HepG2 (cell line): ENCODE measurements around the gene MEIOC.

ENCODE experiments used
- MAFG ChIP-seq: sonication (generic); formaldehyde crosslinking; IDR thresholded peaks from 2 replicates; pipeline ENCODE4 v1.5.1; 2020; ENCODE audit warnings: mild to moderate bottlenecking, missing genetic modification reagents
- TBX3 ChIP-seq: fragments of 450-650 bp; IDR thresholded peaks from 2 replicates; pipeline ENCODE4 v1.6.1; 2017; ENCODE audit warnings: antibody characterized with exemption, mild to moderate bottlenecking, inconsistent platforms, borderline replicate concordance
- ZFP90 ChIP-seq: sonication (generic); formaldehyde crosslinking; IDR thresholded peaks from 2 replicates; pipeline ENCODE4 v1.8.0; 2022; ENCODE audit warnings: missing genetic modification reagents, mild to moderate bottlenecking, inconsistent platforms, borderline replicate concordance
- ZNF274 ChIP-seq: sonication (generic); formaldehyde crosslinking; IDR thresholded peaks from 2 replicates; pipeline ENCODE4 v1.5.1; 2020; ENCODE audit warnings: mild to moderate bottlenecking, missing genetic modification reagents
- ZNF3 ChIP-seq: IDR thresholded peaks from 2 replicates; pipeline ENCODE4 v1.7.0; 2017; ENCODE audit warnings: inconsistent platforms
- ZNF484 ChIP-seq: sonication (generic); formaldehyde crosslinking; IDR thresholded peaks from 2 replicates; pipeline ENCODE4 v1.5.1; 2020; ENCODE audit warnings: mild to moderate bottlenecking, low read depth, missing genetic modification reagents, borderline replicate concordance
- ZNF569 ChIP-seq: sonication (generic); formaldehyde crosslinking; IDR thresholded peaks from 2 replicates; pipeline ENCODE4 v1.5.0; 2020; ENCODE audit warnings: mild to moderate bottlenecking, missing genetic modification reagents, moderate library complexity, borderline replicate concordance
- ZNF670 ChIP-seq: sonication (generic); formaldehyde crosslinking; IDR thresholded peaks from 2 replicates; pipeline ENCODE4 v1.8.0; 2022; ENCODE audit warnings: mild to moderate bottlenecking, missing genetic modification reagents, borderline replicate concordance
- ZNF816 ChIP-seq: sonication (generic); formaldehyde crosslinking; IDR thresholded peaks from 2 replicates; pipeline ENCODE4 v1.8.0; 2022; ENCODE audit warnings: missing genetic modification reagents, mild to moderate bottlenecking, borderline replicate concordance
- TF ChIP-seq, protein P1 (sequence below): sonication (generic); formaldehyde crosslinking; IDR thresholded peaks from one replicate; pipeline ENCODE4 v1.5.1; 2020; ENCODE audit warnings: mild to moderate bottlenecking, missing genetic modification reagents; ENCODE audit errors: not compliant biosample characterization

GRCh38 chr17:44623070-44623725 is 33.1 kb upstream of the MEIOC start:
- TF ChIP-seq, protein P1, sequence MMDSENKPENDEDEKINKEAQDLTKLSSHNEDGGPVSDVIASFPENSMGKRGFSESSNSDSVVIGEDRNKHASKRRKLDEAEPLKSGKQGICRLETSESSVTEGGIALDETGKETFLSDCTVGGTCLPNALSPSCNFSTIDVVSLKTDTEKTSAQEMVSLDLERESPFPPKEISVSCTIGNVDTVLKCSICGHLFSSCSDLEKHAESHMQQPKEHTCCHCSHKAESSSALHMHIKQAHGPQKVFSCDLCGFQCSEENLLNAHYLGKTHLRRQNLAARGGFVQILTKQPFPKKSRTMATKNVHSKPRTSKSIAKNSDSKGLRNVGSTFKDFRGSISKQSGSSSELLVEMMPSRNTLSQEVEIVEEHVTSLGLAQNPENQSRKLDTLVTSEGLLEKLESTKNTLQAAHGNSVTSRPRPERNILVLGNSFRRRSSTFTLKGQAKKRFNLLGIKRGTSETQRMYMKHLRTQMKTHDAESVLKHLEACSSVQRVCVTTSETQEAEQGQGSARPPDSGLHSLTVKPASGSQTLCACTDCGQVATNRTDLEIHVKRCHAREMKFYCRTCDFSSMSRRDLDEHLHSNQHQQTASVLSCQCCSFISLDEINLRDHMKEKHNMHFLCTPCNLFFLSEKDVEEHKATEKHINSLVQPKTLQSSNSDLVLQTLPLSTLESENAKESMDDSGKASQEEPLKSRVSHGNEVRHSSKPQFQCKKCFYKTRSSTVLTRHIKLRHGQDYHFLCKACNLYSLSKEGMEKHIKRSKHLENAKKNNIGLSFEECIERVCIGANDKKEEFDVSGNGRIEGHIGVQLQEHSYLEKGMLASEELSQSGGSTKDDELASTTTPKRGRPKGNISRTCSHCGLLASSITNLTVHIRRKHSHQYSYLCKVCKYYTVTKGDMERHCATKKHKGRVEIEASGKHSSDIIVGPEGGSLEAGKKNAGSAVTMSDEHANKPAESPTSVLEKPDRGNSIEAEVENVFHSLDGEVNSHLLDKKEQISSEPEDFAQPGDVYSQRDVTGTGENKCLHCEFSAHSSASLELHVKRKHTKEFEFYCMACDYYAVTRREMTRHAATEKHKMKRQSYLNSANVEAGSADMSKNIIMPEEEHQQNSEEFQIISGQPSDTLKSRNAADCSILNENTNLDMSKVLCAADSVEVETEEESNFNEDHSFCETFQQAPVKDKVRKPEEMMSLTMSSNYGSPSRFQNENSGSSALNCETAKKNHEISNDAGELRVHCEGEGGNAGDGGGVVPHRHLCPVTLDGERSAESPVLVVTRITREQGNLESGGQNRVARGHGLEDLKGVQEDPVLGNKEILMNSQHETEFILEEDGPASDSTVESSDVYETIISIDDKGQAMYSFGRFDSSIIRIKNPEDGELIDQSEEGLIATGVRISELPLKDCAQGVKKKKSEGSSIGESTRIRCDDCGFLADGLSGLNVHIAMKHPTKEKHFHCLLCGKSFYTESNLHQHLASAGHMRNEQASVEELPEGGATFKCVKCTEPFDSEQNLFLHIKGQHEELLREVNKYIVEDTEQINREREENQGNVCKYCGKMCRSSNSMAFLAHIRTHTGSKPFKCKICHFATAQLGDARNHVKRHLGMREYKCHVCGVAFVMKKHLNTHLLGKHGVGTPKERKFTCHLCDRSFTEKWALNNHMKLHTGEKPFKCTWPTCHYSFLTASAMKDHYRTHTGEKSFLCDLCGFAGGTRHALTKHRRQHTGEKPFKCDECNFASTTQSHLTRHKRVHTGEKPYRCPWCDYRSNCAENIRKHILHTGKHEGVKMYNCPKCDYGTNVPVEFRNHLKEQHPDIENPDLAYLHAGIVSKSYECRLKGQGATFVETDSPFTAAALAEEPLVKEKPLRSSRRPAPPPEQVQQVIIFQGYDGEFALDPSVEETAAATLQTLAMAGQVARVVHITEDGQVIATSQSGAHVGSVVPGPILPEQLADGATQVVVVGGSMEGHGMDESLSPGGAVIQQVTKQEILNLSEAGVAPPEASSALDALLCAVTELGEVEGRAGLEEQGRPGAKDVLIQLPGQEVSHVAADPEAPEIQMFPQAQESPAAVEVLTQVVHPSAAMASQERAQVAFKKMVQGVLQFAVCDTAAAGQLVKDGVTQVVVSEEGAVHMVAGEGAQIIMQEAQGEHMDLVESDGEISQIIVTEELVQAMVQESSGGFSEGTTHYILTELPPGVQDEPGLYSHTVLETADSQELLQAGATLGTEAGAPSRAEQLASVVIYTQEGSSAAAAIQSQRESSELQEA, result no peak
- TF ChIP-seq ZNF274 (CRISPR knock-in tag), result no peak
- no peak for TF ChIP-seq ZNF3 (CRISPR knock-in tag)
- no peak for TF ChIP-seq ZNF484 (CRISPR knock-in tag)
- no peak for TF ChIP-seq TBX3
- TF ChIP-seq ZNF569 (CRISPR knock-in tag), result no peak
- no peak for TF ChIP-seq ZNF816
- TF ChIP-seq ZNF670 (CRISPR knock-in tag), result no peak
- TF ChIP-seq MAFG, result no peak
- no peak for TF ChIP-seq ZFP90 (CRISPR knock-in tag)
